Loucy (cell line): ENCODE results near the gene ZNF614.

Source experiments
- CTCF ChIP-seq: fragments of 200-600 bp; sonication (generic); conservative IDR thresholded peaks from 2 replicates; pipeline ENCODE4 v1.5.1; 2014; ENCODE audit warnings: mild to moderate bottlenecking, antibody characterized with exemption, low read length
- EZH2phosphoT487 ChIP-seq: fragments of 200-600 bp; IDR thresholded peaks from 2 replicates; pipeline ENCODE4 v1.6.1; 2018; ENCODE audit warnings: antibody characterized with exemption, mild to moderate bottlenecking, moderate library complexity, borderline replicate concordance

GRCh38 chr19:51994048-51994644 is 34.0 kb downstream of the ZNF614 start:
- TF ChIP-seq CTCF (no peak), EZH2phosphoT487 (no peak)
